Activated T-helper 9 cell treated with anti-CD3 and anti-CD28 coated beads, Interleukin-2, amount 50 U/mL, for 16 hours (primary cell): Measurements from ENCODE around the gene PRIMA1.
"Not testable (repeated sequence)": the region's sequence is repeated elsewhere in the genome, so short reads cannot be mapped to it uniquely, and the experiment has no call there.

Experiments
- DNase-seq: peaks from one replicate; pipeline ENCODE4 v3.0.0-alpha.2; 2020; ENCODE audit warnings: low read depth

Gene PRIMA1, protein sequence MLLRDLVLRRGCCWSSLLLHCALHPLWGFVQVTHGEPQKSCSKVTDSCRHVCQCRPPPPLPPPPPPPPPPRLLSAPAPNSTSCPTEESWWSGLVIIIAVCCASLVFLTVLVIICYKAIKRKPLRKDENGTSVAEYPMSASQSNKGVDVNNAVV

DNA sequence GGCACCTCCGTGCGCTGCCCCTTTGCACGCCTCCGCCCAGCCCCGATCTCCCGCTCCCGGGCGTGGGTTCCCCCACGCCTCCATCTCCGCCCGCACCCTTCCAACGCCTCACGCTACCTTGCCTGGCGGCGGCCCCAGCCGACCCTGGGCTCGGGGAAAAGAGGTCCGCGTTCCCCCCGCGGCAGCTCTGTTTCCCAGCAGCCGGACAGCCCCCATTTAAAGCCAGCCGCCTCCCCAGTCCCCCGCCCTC is at the start of gene PRIMA1:
PRIMA1 (minus strand) TSS at position 193 of the 250 bp plus-strand sequence. CDS start 767 bp downstream, outside the sequence.
- no peak for DNase-seq

GRCh38 chr14:93834699-93835371 is 46.5 kb upstream of the PRIMA1 start:
- no peak for DNase-seq

GRCh38 chr14:93832665-93833064 is 44.4 kb upstream of the PRIMA1 start:
- DNase-seq = no peak

DNA sequence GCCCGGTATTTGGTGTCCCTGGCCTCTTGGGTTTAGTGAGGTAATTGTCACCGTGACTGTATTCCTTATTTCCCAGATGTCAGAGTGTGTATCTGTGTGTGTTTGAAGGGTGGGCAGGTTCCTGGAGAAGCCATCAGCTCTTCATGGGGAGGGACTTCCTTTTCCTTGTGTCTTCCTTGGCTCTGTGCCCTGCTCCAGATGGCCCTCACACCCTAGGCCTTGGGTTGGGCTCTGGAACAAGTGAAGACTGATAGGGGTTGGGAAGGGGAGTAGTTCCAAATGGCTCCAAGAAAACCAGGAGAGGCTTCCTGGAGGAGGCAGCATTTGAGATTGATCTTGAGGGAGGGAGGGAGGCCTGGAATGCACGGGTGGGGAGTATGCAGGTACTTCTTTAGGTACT is 43.8 kb upstream of the PRIMA1 start:
- no peak for DNase-seq

DNA sequence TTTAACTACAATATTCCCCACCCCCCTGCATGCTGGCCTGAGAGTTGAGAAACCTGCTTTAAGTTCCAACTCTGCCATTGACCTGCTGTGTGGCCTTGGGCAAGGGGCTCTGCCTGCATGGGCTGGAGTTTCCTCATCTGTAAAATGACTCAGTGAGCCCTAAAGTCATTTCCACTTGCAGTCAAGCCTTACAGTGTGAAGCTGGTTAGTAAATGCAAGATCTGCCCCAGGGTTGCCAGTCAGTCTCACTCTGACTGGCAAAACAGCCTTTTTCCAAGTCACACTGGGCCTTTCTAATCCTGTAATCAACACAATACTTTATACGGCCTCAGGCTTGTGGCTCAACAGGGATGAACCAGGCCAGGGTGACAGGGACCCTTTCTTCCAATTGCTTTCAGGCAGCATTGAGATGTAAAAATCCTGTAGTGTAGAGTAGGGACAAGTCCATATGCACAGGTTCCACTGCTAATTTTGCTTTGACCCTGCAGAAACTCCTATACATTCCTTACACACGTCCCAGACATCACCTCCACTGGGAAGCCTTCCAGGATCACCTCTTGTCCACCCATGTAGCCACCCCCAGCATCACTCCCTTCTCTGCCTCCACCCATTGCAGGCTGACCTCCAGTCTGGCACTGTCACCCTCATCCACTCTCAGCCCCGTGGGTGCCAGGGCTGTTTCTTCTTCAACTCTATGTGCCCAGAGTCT is 42.6 kb upstream of the PRIMA1 start:
- DNase-seq = no peak

- no peak for DNase-seq
These were observed 41.7 kb upstream of the PRIMA1 start for GRCh38 chr14:93829839-93830481.

GRCh38 chr14:93825235-93825553 is 36.9 kb upstream of the PRIMA1 start:
- DNase-seq = no peak

- no peak for DNase-seq
These were observed 36.4 kb upstream of the PRIMA1 start for GRCh38 chr14:93824518-93825234.

- no peak for DNase-seq
These were observed 35.8 kb upstream of the PRIMA1 start for GRCh38 chr14:93824076-93824475.

- no peak for DNase-seq
These were observed 32.8 kb upstream of the PRIMA1 start for GRCh38 chr14:93821051-93821450.

- DNase-seq = no peak
These were observed 30.6 kb upstream of the PRIMA1 start for GRCh38 chr14:93818857-93819256.

DNA sequence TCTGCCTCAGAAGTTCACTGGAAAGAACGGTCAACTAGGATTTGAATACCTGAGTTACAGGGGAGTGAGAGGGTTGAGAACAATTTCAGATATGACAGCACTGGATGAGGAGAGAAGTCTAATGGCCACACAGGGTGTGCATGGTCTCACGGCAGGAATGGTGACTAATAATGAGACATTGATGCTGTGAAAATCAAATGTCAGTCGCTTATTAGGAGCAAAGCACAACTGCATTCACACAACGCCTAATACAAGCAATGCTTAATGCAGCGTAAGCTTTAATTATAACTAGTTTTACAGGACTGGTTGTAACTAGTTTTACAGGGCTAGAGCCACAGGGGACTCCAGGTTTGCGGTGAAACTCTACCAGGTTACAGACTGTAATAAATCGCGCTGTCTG is 23.4 kb upstream of the PRIMA1 start:
- no peak for DNase-seq

GRCh38 chr14:93811020-93811419 is 22.7 kb upstream of the PRIMA1 start:
- DNase-seq = no peak

DNA sequence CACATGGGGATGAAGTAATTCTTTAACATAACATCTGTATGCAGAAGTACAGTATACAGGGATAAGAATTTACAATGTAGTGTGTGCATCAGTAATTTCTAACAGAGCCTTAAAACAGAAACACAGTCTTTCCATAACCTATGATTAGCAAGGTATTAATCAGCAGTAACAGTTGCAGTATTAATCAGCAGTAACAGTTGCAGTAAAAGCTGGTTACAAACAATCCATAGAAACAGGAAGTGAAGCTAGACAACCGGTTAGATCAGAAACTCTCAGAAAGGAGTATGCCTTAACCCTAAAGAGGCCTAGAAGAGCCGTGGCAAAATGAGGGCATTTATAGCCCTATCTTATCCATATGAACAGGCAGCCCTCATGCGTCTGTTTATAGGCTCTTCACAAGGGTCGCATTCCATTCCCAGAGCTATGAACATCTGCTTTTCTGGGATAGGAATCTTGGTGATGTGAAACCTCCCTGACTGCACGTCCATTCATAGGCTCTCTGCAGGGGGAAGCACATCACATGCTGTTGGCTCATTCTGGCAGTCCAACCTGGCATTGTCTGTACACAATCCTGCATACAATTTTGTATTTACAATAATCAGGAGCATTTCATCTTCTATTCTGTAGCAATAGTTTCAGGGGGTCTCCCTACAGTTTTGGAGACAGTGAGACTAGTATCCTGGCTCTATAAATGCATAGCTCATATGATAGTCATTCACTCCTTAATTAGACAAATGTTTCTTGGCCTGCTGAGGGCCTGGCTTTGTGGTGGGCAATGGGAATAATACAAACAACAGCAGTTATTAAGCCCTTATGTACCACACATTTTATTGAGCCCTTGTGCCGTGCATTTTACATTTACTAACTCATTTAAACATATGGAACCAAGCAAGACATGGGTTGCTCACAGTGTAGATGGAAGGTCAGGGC is 21.5 kb upstream of the PRIMA1 start:
- DNase-seq = not testable (repeated sequence)

DNA sequence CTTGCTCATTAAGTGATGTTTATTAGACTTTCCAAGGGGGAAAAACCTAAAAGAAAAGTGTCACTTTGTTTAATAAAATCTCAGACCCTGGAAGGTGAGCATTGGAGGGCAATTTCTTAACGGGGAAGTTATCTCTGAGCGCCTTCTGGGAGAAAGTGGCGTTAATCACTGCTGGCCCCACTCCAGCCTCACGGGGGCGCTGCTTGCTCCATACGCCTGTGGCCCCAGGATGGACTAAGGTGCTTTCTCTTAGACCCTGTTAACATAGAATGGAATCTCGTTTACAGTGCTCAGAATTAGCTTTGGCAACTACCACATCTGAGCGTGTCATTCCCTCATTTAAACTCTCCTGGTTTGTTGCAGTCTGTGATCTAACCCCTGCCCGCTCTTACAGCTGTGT is 16.4 kb upstream of the PRIMA1 start:
- DNase-seq = no peak

DNA sequence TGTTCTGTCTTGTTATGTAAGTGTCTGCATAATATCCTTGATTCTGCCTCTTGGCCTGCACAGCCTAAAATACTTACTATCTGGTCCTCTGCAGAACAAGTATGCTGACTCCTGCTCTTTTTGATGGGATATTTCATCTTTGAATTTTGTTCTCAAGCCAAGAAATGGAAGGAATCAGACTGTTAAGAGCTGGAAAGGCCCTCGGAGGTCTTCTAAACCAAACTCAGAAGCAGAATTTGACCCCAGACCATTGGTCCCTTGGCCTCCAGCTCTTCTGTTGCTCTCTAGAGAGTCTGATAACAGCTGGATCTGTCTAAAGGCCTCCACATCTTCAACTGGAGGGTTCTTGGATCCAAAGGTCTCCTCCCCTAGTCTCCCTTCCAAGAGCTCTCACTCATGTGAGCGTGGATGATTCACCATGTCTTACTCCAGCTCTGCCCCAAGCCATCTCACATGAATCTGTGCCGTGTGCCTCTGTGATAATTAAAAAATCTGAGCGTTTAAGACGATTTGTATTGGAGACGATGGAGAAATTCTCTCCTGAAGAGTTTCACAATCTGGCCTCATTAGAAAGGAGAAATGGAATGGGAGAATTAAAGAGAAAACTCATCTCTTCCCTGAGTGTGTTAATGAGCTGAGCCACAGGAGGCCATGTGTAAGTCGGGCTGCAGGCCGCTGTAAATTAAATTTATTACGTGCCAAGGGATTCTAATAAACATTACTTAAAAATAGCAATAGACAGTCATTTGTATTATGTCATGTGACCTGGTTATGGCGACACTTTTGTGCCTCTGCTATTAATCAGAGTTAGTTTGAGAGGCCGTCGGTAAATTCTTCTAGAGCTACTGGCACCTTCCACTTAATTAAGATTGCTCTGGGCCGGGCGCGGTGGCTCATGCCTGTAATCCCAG is 15.4 kb upstream of the PRIMA1 start:
- DNase-seq = no peak

- DNase-seq = no peak
These were observed 12.0 kb upstream of the PRIMA1 start for GRCh38 chr14:93799989-93800921.

DNA sequence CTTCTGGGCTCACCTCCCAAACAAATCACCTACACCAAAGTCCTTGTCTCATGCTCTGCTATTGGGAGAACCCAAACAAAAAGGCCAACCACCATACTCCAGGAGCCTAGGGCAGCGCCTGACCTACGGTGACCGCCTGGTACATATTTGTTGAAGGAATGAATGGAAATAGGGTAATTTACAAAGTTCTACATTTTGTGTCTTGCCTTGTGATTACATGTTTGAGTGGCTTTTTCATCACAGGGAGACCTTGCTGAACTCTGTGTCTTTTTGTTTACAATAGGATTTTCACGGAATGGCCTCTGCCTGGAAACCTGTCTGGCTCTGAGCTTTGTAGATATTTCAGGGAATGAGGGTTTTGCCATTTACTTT is 11.3 kb upstream of the PRIMA1 start:
- DNase-seq = no peak

GRCh38 chr14:93797536-93797935 is 9.3 kb upstream of the PRIMA1 start:
- no peak for DNase-seq

DNA sequence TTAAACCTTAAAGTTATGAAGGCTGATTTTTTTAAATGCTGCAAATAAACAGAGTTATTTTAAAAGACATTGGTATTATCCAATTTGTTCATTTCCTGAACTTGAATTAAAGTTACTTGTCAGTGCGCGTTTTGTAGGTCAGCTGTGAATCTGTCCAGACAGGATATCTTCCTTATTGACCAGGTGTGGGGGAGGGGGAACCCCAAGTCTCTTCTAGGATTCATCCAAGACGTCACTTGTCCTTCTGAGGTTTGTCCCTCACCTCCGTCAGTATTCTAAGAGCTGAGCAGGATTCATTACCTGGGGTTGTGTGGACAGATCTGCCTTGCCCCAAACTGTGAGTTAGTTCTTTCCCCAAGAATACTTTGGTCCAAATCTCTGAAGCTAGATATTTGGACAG is 8.8 kb upstream of the PRIMA1 start:
- DNase-seq = no peak
